Myocyte (in vitro differentiated cells): ENCODE data around the gene WDR91. TPM values are rescaled to one million over a fixed set of nuclear protein-coding genes. Genes with fewer than 3 reads are reported as not detected.

Source experiments
- microRNA-seq: library from miRNA; unstranded; fragments of <30 nt; microRNA quantifications from one replicate; pipeline ENCODE4, GENCODE V29; 2016
- total RNA-seq: library from RNA; depleted of rRNA; stranded (reverse); fragments of >200 nt; gene quantifications from 2 replicates; pipeline ENCODE4 v1.2.3, GENCODE V29; 2014

The WDR91 gene
- total RNA-seq, 1 donor from 2014 or later = 5.9 TPM

Small RNA genes lying within 50 kb of the gene (microRNA-seq; reads per million reads assigned to microRNA genes)
- gene MIR6509 = not detected

Other genes starting within 250 kb of the WDR91 start
- gene AGBL3, start 225.0 kb downstream of the WDR91 start, total RNA-seq = 2.9 and 6.5 TPM in 2 replicates
- gene TMEM140, start 63.5 kb downstream of the WDR91 start, total RNA-seq = 8.2 and 11.6 TPM in 2 replicates
- 48.0 and 57.0 TPM in 2 replicates for gene CYREN, start 40.8 kb downstream of the WDR91 start, total RNA-seq
- gene STRA8, start 22.3 kb upstream of the WDR91 start, total RNA-seq = not detected in 2 replicates